Prostate gland (tissue), 2 donors: ENCODE data around the gene GPR158.

Experiments used
- POLR2A ChIP-seq: fragments of 450-650 bp; IDR thresholded peaks from one replicate; pipeline ENCODE4 v1.6.1; 2016; ENCODE audit warnings: antibody characterized with exemption, mild to moderate bottlenecking
- TF ChIP-seq, protein P1 (sequence below), 4 experiments: fragments of 200-600 bp in 2 of 4; fragments of 450-650 bp in 2 of 4; sonication (generic) in 2 of 4; IDR thresholded peaks; 1 replicate in 3 of 4; 2 replicates in 1 of 4; pipeline ENCODE4 v1.5.1; 2016 to 2019; ENCODE audit warnings: antibody characterized with exemption in 4 of 4, mild to moderate bottlenecking in 2 of 4, moderate library complexity in 2 of 4

DNA sequence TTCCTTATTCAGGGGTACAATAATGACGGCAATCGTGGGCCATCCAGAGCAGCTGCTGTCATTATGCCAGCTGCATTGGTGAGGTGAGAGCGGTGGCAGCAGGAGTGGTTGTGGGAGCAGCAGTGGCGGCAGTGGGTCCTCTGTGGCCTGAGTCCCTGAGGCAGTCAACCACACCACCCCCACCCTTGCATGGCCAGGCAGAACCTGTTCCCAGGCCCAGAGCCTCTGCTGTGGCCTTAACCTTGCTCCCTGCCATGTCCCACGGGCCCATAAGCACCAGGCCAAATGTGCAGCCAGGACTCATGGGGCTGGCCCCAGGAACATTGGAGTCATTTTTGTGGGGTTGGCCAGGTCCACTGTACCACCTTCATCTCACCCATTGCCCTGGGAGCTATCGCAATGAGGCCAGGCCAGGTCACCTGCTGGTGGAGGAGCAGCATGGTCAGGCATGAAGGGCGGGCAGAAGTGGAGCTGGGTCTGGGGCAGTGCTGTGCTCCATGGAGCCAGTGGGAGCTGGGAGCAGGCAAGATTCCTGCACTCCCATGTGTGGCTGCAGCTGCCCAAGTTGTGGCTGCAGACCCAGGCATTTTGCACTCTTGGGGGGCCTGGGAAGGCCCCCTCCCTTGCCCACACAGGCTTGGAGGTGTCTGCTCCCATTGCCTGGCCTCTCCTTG, 213.5 kb downstream of the GPR158 start:
- TF ChIP-seq, protein P1, sequence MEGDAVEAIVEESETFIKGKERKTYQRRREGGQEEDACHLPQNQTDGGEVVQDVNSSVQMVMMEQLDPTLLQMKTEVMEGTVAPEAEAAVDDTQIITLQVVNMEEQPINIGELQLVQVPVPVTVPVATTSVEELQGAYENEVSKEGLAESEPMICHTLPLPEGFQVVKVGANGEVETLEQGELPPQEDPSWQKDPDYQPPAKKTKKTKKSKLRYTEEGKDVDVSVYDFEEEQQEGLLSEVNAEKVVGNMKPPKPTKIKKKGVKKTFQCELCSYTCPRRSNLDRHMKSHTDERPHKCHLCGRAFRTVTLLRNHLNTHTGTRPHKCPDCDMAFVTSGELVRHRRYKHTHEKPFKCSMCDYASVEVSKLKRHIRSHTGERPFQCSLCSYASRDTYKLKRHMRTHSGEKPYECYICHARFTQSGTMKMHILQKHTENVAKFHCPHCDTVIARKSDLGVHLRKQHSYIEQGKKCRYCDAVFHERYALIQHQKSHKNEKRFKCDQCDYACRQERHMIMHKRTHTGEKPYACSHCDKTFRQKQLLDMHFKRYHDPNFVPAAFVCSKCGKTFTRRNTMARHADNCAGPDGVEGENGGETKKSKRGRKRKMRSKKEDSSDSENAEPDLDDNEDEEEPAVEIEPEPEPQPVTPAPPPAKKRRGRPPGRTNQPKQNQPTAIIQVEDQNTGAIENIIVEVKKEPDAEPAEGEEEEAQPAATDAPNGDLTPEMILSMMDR (IDR thresholded peaks at IDR 0.05), result no peak
- no peak for TF ChIP-seq POLR2A
